ENCODE measurements around the gene RGS7. TPM values are rescaled to one million over a fixed set of nuclear protein-coding genes. Genes with fewer than 3 reads are reported as not detected.

Gene RGS7
- total and polyA plus RNA-seq, 10 of the 15 experiments (the other 5 are each of a cell fraction or from before 2014, with no cell fraction given): not detected

- CTCF ChIA-PET: no interaction called here
- no TSS peak for BruUV-seq (replicated peaks)
- Histone ChIP-seq H3K4me1 (ENCODE audit: control insufficient read depth, insufficient read depth, low read length) (no peaks in the 10 kb centered on the region), H3K9ac (ENCODE audit: control insufficient read depth, insufficient read depth, low read length) (no peak overlapping the region), H3K27ac (ENCODE audit: control insufficient read depth, insufficient read depth) (no peak overlapping the region), H3K4me2 (ENCODE audit: control insufficient read depth, insufficient read depth) (no peak overlapping the region), H3K9me3 (replicated peaks; ENCODE audit: control insufficient read depth, insufficient read depth, low read length) (no peaks in the 10 kb centered on the region), H3K27me3 (replicated peaks in 1 of 2; ENCODE audit: control insufficient read depth in 2 of 2, insufficient read depth in 2 of 2, low read length in 1 of 2) (no peaks in the 10 kb centered on the region), H3K4me3 (no peak overlapping the region), H2AFZ (ENCODE audit: control insufficient read depth, low read depth, low read length) (no peak overlapping the region), H3K79me2 (ENCODE audit: control insufficient read depth, insufficient read depth, low read length) (no peaks in the 10 kb centered on the region), H4K20me1 (ENCODE audit: control insufficient read depth, insufficient read depth) (no peaks in the 10 kb centered on the region), H3K36me3 (ENCODE audit: control insufficient read depth in 2 of 2, insufficient read depth in 2 of 2, low read length in 1 of 2) (no peaks in the 10 kb centered on the region)
- in situ Hi-C loops (cut with MboI): no loop called here
- SMC1A ChIA-PET (ENCODE audit: uncharacterized antibody, unreplicated experiment): no interaction called here
- DNase-seq (ENCODE audit: low read depth, low spot score) (no peak), FAIRE-seq (no peak), ATAC-seq (no peak)
- POLR2A ChIA-PET: no interaction called here
- no peak for TF ChIP-seq IRF4 (IDR thresholded peaks at IDR 0.05; ENCODE audit: low read depth, low read length)
- TF ChIP-seq NR2C2 (IDR thresholded peaks at IDR 0.05; ENCODE audit: borderline replicate concordance, control insufficient read depth, insufficient read length, low read depth): no peak
- no peak for TF ChIP-seq ASH2L (IDR thresholded peaks at IDR 0.05; ENCODE audit: borderline replicate concordance, low read depth)
- no peak for TF ChIP-seq EP300 (IDR thresholded peaks at IDR 0.05; ENCODE audit: borderline replicate concordance in 1 of 2, control insufficient read depth in 1 of 2, low read depth in 2 of 2, low read length in 2 of 2)
- TF ChIP-seq NFIC (IDR thresholded peaks at IDR 0.05; ENCODE audit: low read depth, low read length): no peak
- 38% methylated on average over 2 of the region's 2 CpGs for WGBS (ENCODE audit: insufficient coverage, insufficient replicate concordance, low lambda C conversion rate, missing lambda C conversion rate)
- intact Hi-C loops (cut with micrococcal nuclease; ENCODE audit: unreplicated experiment): no loop called here
- RAD21 ChIA-PET (ENCODE audit: unreplicated experiment): no interaction called here
These were observed 57.7 kb downstream of the RGS7 start for GRCh38 chr1:241299347-241299746.

- WGBS (ENCODE audit: insufficient coverage, insufficient replicate concordance, low lambda C conversion rate, missing lambda C conversion rate): 55% methylated on average over 4 of the region's 4 CpGs
- FAIRE-seq (no peak), ATAC-seq (no peak), DNase-seq (ENCODE audit: low read depth, low spot score) (no peak)
- in situ Hi-C loops (cut with MboI) (no loop called here), intact Hi-C loops (cut with micrococcal nuclease; ENCODE audit: unreplicated experiment) (no loop called here)
- POLR2A ChIA-PET: no interaction called here
- RAD21 ChIA-PET (ENCODE audit: unreplicated experiment): no interaction called here
- SMC1A ChIA-PET (ENCODE audit: uncharacterized antibody, unreplicated experiment): no interaction called here
- Histone ChIP-seq H2AFZ (ENCODE audit: control insufficient read depth, low read depth, low read length) (no peak overlapping the region), H4K20me1 (ENCODE audit: control insufficient read depth, insufficient read depth) (no peaks in the 10 kb centered on the region), H3K4me2 (ENCODE audit: control insufficient read depth, insufficient read depth) (no peak overlapping the region), H3K27ac (ENCODE audit: control insufficient read depth, insufficient read depth) (no peak overlapping the region), H3K79me2 (ENCODE audit: control insufficient read depth, insufficient read depth, low read length) (no peaks in the 10 kb centered on the region), H3K4me3 (no peak overlapping the region), H3K9me3 (replicated peaks; ENCODE audit: control insufficient read depth, insufficient read depth, low read length) (no peaks in the 10 kb centered on the region), H3K36me3 (ENCODE audit: control insufficient read depth in 2 of 2, insufficient read depth in 2 of 2, low read length in 1 of 2) (no peaks in the 10 kb centered on the region), H3K9ac (ENCODE audit: control insufficient read depth, insufficient read depth, low read length) (no peak overlapping the region), H3K27me3 (replicated peaks in 1 of 2; ENCODE audit: control insufficient read depth in 2 of 2, insufficient read depth in 2 of 2, low read length in 1 of 2) (no peaks in the 10 kb centered on the region; a peak in 1 of 4 replicates), H3K4me1 (ENCODE audit: control insufficient read depth, insufficient read depth, low read length) (no peaks in the 10 kb centered on the region)
- BruUV-seq (replicated peaks): no TSS peak
- CTCF ChIA-PET: no interaction called here
- TF ChIP-seq KDM1A (IDR thresholded peaks at IDR 0.05; ENCODE audit: borderline replicate concordance) (no peak), MTA2 (IDR thresholded peaks at IDR 0.05; ENCODE audit: low read depth) (no peak), RELA (IDR thresholded peaks at IDR 0.05; ENCODE audit: borderline replicate concordance, partially characterized antibody) (no peak), TCF12 (IDR thresholded peaks at IDR 0.05; ENCODE audit: low read depth, low read length) (no peak), ATF2 (IDR thresholded peaks at IDR 0.05; ENCODE audit: low read length) (no peak), EGR1 (IDR thresholded peaks at IDR 0.05; ENCODE audit: borderline replicate concordance in 1 of 2, low read depth in 2 of 2, low read length in 2 of 2) (no peak)
- TF ChIP-seq, protein P1, sequence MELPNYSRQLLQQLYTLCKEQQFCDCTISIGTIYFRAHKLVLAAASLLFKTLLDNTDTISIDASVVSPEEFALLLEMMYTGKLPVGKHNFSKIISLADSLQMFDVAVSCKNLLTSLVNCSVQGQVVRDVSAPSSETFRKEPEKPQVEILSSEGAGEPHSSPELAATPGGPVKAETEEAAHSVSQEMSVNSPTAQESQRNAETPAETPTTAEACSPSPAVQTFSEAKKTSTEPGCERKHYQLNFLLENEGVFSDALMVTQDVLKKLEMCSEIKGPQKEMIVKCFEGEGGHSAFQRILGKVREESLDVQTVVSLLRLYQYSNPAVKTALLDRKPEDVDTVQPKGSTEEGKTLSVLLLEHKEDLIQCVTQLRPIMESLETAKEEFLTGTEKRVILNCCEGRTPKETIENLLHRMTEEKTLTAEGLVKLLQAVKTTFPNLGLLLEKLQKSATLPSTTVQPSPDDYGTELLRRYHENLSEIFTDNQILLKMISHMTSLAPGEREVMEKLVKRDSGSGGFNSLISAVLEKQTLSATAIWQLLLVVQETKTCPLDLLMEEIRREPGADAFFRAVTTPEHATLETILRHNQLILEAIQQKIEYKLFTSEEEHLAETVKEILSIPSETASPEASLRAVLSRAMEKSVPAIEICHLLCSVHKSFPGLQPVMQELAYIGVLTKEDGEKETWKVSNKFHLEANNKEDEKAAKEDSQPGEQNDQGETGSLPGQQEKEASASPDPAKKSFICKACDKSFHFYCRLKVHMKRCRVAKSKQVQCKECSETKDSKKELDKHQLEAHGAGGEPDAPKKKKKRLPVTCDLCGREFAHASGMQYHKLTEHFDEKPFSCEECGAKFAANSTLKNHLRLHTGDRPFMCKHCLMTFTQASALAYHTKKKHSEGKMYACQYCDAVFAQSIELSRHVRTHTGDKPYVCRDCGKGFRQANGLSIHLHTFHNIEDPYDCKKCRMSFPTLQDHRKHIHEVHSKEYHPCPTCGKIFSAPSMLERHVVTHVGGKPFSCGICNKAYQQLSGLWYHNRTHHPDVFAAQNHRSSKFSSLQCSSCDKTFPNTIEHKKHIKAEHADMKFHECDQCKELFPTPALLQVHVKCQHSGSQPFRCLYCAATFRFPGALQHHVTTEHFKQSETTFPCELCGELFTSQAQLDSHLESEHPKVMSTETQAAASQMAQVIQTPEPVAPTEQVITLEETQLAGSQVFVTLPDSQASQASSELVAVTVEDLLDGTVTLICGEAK (IDR thresholded peaks at IDR 0.05; ENCODE audit: borderline replicate concordance): no peak
These were observed 64.0 kb downstream of the RGS7 start for GRCh38 chr1:241292973-241293372.

Data from GM12878 (cell line).